ENCODE measurements around the gene FMNL2.

The FMNL2 gene

DNA sequence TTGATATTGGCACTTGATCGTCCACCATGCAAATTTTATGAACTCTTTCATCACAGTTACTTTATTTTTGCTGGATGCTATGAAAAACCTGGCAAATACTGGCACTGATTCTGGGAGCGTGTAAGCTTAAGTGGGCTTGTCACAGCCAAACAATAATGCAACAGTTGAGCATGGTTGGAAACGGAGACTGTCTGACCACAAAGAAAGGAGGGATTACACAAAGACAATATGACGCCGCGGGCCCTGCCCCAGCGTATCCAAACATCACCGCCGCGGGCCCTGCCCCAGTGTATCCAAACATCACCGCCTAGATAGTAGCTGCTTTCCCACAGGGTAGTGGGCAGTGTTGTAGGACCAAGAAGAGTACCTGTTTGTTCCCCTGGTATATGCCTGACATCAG is 246.4 kb downstream of the FMNL2 start:
- Histone ChIP-seq H4K20me1 (ENCODE audit: low read depth, low read length) (no peaks in the 10 kb centered on the region), H3K27ac (ENCODE audit: low read depth, low read length) (no peak overlapping the region), H3K9me2 (replicated peaks; ENCODE audit: insufficient read depth, low read length) (no peaks in the 10 kb centered on the region), H3K9ac (ENCODE audit: low read length) (no peak overlapping the region), H3K36me3 (ENCODE audit: low read length) (no peaks in the 10 kb centered on the region), H3K9me3 (ENCODE audit: insufficient read depth, low read length) (no peaks in the 10 kb centered on the region), H3K27me3 (ENCODE audit: low read length) (no peaks in the 10 kb centered on the region), H3K79me2 (ENCODE audit: insufficient read depth, low read length) (no peaks in the 10 kb centered on the region), H3F3A (ENCODE audit: insufficient read depth) (no peaks in the 10 kb centered on the region), H2AFZ (ENCODE audit: low read depth, low read length, severe bottlenecking) (no peak overlapping the region), H3K4me3 (ENCODE audit: insufficient read depth, low read length, poor library complexity, severe bottlenecking) (no peak overlapping the region), H3K4me2 (ENCODE audit: low read depth, low read length, poor library complexity, severe bottlenecking) (no peak overlapping the region)
- no peak for TF ChIP-seq EZH2phosphoT487 (conservative IDR thresholded peaks at IDR 0.05; ENCODE audit: low read length)
- TF ChIP-seq, protein P1, sequence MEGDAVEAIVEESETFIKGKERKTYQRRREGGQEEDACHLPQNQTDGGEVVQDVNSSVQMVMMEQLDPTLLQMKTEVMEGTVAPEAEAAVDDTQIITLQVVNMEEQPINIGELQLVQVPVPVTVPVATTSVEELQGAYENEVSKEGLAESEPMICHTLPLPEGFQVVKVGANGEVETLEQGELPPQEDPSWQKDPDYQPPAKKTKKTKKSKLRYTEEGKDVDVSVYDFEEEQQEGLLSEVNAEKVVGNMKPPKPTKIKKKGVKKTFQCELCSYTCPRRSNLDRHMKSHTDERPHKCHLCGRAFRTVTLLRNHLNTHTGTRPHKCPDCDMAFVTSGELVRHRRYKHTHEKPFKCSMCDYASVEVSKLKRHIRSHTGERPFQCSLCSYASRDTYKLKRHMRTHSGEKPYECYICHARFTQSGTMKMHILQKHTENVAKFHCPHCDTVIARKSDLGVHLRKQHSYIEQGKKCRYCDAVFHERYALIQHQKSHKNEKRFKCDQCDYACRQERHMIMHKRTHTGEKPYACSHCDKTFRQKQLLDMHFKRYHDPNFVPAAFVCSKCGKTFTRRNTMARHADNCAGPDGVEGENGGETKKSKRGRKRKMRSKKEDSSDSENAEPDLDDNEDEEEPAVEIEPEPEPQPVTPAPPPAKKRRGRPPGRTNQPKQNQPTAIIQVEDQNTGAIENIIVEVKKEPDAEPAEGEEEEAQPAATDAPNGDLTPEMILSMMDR (IDR thresholded peaks at IDR 0.05; ENCODE audit: insufficient read depth, low read length, poor library complexity, severe bottlenecking) = no peak

DNA sequence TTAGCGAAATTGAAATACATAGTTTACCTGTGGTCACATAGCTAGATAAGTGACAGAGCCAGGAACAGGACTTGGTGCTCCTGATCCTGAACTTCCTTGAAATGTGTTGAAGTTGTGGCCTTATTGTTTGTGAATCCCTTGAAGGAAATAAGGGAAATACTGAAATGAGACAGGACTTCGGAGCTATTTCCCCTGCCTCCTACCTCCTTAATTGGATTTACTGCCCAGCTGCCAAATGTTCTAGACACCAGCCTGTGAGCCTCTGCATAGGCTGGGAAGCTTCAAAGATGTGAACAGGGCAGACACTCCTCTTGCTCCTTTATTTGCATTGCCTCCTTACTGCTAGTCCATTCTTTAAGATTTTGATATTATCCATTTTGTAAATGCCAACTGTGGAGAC is 247.1 kb downstream of the FMNL2 start:
- Histone ChIP-seq H3K27me3 (ENCODE audit: low read length) (no peaks in the 10 kb centered on the region), H3K9me2 (replicated peaks; ENCODE audit: insufficient read depth, low read length) (no peaks in the 10 kb centered on the region), H3K9ac (ENCODE audit: low read length) (no peak overlapping the region), H3K9me3 (ENCODE audit: insufficient read depth, low read length) (no peaks in the 10 kb centered on the region), H2AFZ (ENCODE audit: low read depth, low read length, severe bottlenecking) (no peak overlapping the region), H3K4me3 (ENCODE audit: insufficient read depth, low read length, poor library complexity, severe bottlenecking) (no peak overlapping the region), H3K27ac (ENCODE audit: low read depth, low read length) (no peak overlapping the region), H3K36me3 (ENCODE audit: low read length) (no peaks in the 10 kb centered on the region), H3K79me2 (ENCODE audit: insufficient read depth, low read length) (no peaks in the 10 kb centered on the region), H3F3A (ENCODE audit: insufficient read depth) (no peaks in the 10 kb centered on the region), H3K4me2 (ENCODE audit: low read depth, low read length, poor library complexity, severe bottlenecking) (no peak overlapping the region), H4K20me1 (ENCODE audit: low read depth, low read length) (no peaks in the 10 kb centered on the region)
- no peak for TF ChIP-seq EZH2phosphoT487 (conservative IDR thresholded peaks at IDR 0.05; ENCODE audit: low read length)
- TF ChIP-seq, protein P1 (IDR thresholded peaks at IDR 0.05; ENCODE audit: insufficient read depth, low read length, poor library complexity, severe bottlenecking) = no peak

DNA sequence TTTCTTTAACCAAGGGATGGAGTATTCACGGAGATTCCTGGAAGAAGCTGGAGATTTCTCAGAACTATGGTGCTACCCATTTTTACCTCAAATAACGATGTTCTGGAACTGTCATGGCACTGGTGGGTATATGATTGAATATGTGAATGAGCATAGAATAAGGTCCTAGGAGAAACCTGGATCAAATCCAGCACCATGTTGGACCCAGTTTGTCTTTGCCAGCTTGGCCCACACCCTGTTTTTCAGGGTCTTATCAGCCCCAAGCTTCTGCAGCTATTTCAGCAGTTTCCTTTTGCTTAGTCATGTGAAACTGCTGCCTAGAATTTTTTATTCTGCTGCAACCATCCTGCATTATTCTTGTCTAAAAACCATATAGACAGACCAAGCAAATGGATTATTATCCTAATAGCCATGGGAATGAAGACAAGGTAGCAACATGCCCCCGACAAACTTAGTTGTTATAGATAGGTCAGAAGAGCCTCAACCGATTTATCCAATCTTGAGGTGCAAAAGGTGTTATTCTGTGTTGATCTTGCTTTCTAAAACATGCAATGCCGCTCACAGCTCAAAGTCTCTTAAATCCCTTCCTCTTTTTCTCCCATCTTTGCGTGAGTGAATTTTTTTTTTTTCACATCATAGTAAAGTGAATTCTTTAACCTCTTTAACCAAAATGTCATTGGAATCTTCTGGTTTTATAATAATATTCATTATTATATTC is 248.7 kb downstream of the FMNL2 start:
- TF ChIP-seq, protein P1 (IDR thresholded peaks at IDR 0.05; ENCODE audit: insufficient read depth, low read length, poor library complexity, severe bottlenecking) = no peak
- TF ChIP-seq EZH2phosphoT487 (conservative IDR thresholded peaks at IDR 0.05; ENCODE audit: low read length) = no peak
- no peaks in the 10 kb centered on the region for H3K9me2 ChIP-seq (replicated peaks; ENCODE audit: insufficient read depth, low read length)
- H4K20me1 ChIP-seq (ENCODE audit: low read depth, low read length) = no peaks in the 10 kb centered on the region
- no peak overlapping the region for H3K4me2 ChIP-seq (ENCODE audit: low read depth, low read length, poor library complexity, severe bottlenecking)
- H3K79me2 ChIP-seq (ENCODE audit: insufficient read depth, low read length) = no peaks in the 10 kb centered on the region
- H3K9me3 ChIP-seq (ENCODE audit: insufficient read depth, low read length) = no peaks in the 10 kb centered on the region
- H3F3A ChIP-seq (ENCODE audit: insufficient read depth) = no peaks in the 10 kb centered on the region
- no peaks in the 10 kb centered on the region for H3K27me3 ChIP-seq (ENCODE audit: low read length)
- no peak overlapping the region for H2AFZ ChIP-seq (ENCODE audit: low read depth, low read length, severe bottlenecking)
- no peak overlapping the region for H3K9ac ChIP-seq (ENCODE audit: low read length)
- no peak overlapping the region for H3K27ac ChIP-seq (ENCODE audit: low read depth, low read length)
- H3K36me3 ChIP-seq (ENCODE audit: low read length) = no peaks in the 10 kb centered on the region
- no peak overlapping the region for H3K4me3 ChIP-seq (ENCODE audit: insufficient read depth, low read length, poor library complexity, severe bottlenecking)

Measured in SU-DHL-6 (cell line).